ENCODE measurements around the gene FAT2.

The FAT2 gene

DNA sequence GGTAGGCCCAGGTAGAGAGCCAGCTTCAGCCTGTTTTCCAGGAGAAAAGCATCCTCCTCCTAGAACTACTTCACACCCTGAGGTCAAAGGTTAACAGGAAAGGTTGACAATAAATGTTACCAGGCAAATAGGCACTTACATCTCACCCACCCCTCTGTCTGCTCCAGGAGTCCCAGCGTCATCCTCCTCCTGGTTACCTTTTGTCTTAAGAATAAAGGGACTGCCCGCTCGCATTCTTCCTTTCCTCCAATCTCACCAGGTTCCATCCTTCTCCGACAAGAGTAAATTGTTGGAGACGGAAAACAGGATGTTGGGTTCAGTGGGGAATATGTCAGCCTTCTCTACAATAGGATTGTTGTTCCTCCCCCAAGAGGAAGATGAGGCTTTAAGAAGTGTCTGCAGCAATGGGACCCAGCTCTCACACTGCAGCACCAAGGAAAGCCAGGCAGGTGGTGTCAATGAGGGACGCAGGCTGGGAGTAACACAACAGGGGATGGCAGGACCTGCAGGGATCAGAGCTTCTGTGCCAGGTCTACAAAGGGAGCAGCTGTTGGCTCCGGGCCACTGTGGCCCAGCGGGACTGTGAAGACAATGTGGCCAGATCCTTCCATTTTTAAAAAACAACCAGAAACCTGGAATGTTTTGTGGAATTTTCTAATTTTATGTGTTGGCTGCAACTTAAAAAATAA lies 29.0 kb downstream of the FAT2 start:
- Histone ChIP-seq H3K23ac (ENCODE audit: low read length) (no peak overlapping the region), H3K4me2 (ENCODE audit: low read length) (no peak overlapping the region), H3K27me3 (ENCODE audit: insufficient read depth, low read length, poor library complexity) (no peaks in the 10 kb centered on the region), H2BK15ac (replicated peaks; ENCODE audit: low read depth) (no peak overlapping the region), H2BK5ac (ENCODE audit: low read length) (no peak overlapping the region), H4K8ac (ENCODE audit: low read depth, low read length) (no peak overlapping the region), H3K27ac (ENCODE audit: low read depth, low read length) (no peak overlapping the region), H3K18ac (ENCODE audit: low read length) (no peak overlapping the region), H3K9ac (ENCODE audit: low read length) (no peak overlapping the region), H3K4me3 (ENCODE audit: low read length) (no peak overlapping the region), H4K5ac (ENCODE audit: low read length) (no peak overlapping the region), H2BK120ac (ENCODE audit: low read depth, low read length) (no peak overlapping the region), H3K56ac (ENCODE audit: low read length) (no peak overlapping the region), H3K79me1 (ENCODE audit: low read length) (no peaks in the 10 kb centered on the region), H3K36me3 (ENCODE audit: control insufficient read depth, insufficient read depth, low read length) (no peaks in the 10 kb centered on the region), H3K4me1 (ENCODE audit: control insufficient read depth, low read depth, low read length) (no peaks in the 10 kb centered on the region), H2AK5ac (ENCODE audit: low read length) (no peak overlapping the region), H3K4ac (ENCODE audit: low read depth, low read length) (no peak overlapping the region), H3K79me2 (ENCODE audit: control insufficient read depth, insufficient read depth, low read length) (no peaks in the 10 kb centered on the region)
- no peak for DNase-seq
- no CpG with 5 or more reads among the region's 8 CpGs for WGBS (ENCODE audit: extremely low coverage, insufficient coverage, low lambda C conversion rate)

DNA sequence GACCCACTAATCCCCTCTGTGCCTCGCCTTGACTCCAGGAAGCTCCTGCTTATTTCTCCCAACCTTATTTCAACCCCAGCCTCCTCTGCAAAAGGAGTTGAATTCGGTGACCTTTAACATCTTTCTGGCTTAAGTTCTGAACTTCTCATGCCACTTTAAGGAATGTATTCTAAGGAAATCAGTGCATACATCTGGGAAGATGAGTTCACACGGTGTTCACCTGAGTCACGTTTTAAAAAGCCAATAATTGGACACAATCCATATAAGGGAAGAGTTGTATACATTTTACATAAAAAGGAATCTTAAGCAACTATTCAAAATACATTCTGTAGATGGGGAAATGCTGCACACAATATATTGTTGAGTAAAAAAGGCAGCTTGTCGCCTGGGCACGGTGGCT lies 33.2 kb downstream of the FAT2 start:
- Histone ChIP-seq H3K79me1 (ENCODE audit: low read length) (no peaks in the 10 kb centered on the region), H3K4me2 (ENCODE audit: low read length) (no peak overlapping the region), H3K36me3 (ENCODE audit: control insufficient read depth, insufficient read depth, low read length) (no peaks in the 10 kb centered on the region), H3K4me1 (ENCODE audit: control insufficient read depth, low read depth, low read length) (no peaks in the 10 kb centered on the region), H3K9ac (ENCODE audit: low read length) (no peak overlapping the region), H3K56ac (ENCODE audit: low read length) (no peak overlapping the region), H3K27ac (ENCODE audit: low read depth, low read length) (no peak overlapping the region), H2BK15ac (replicated peaks; ENCODE audit: low read depth) (no peak overlapping the region), H2AK5ac (ENCODE audit: low read length) (no peak overlapping the region), H2BK5ac (ENCODE audit: low read length) (no peak overlapping the region), H4K8ac (ENCODE audit: low read depth, low read length) (no peak overlapping the region), H3K4ac (ENCODE audit: low read depth, low read length) (no peak overlapping the region), H4K5ac (ENCODE audit: low read length) (no peak overlapping the region), H3K4me3 (ENCODE audit: low read length) (no peak overlapping the region), H2BK120ac (ENCODE audit: low read depth, low read length) (no peak overlapping the region), H3K18ac (ENCODE audit: low read length) (no peak overlapping the region), H3K27me3 (ENCODE audit: insufficient read depth, low read length, poor library complexity) (no peaks in the 10 kb centered on the region), H3K23ac (ENCODE audit: low read length) (no peak overlapping the region), H3K79me2 (ENCODE audit: control insufficient read depth, insufficient read depth, low read length) (no peaks in the 10 kb centered on the region)
- DNase-seq, result no peak
- no CpG with 5 or more reads among the region's 6 CpGs for WGBS (ENCODE audit: extremely low coverage, insufficient coverage, low lambda C conversion rate)

DNA sequence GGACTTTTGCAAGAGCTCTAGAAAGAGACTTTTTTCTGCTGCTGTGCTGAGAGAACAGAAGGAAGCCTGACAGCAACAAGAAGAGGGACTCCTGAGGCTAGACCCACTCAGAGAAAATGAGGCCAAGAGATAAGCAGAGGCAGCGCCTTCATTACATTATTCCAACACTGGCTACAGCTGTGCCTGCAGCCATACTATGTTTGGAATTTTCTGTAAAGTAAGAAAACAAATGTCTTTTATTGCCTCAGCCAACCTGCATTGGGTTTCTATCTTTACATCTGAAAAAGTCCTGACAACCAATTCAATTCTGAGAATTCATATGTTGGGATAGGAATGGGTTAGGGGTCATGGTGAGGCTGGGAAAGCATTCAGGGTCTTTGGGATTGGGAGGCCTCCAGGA lies 33.7 kb downstream of the FAT2 start:
- no peak overlapping the region for H2BK15ac ChIP-seq (replicated peaks; ENCODE audit: low read depth)
- no peak overlapping the region for H3K9ac ChIP-seq (ENCODE audit: low read length)
- H3K56ac ChIP-seq (ENCODE audit: low read length), result no peak overlapping the region
- no peaks in the 10 kb centered on the region for H3K4me1 ChIP-seq (ENCODE audit: control insufficient read depth, low read depth, low read length)
- no peak overlapping the region for H3K23ac ChIP-seq (ENCODE audit: low read length)
- no peaks in the 10 kb centered on the region for H3K27me3 ChIP-seq (ENCODE audit: insufficient read depth, low read length, poor library complexity)
- H2BK120ac ChIP-seq (ENCODE audit: low read depth, low read length), result no peak overlapping the region
- WGBS (ENCODE audit: extremely low coverage, insufficient coverage, low lambda C conversion rate), result no CpG with 5 or more reads among the region's 1 CpG
- H3K27ac ChIP-seq (ENCODE audit: low read depth, low read length), result no peak overlapping the region
- H2BK5ac ChIP-seq (ENCODE audit: low read length), result no peak overlapping the region
- H3K18ac ChIP-seq (ENCODE audit: low read length), result no peak overlapping the region
- no peak for DNase-seq
- no peak overlapping the region for H3K4ac ChIP-seq (ENCODE audit: low read depth, low read length)
- H4K8ac ChIP-seq (ENCODE audit: low read depth, low read length), result no peak overlapping the region
- H3K4me2 ChIP-seq (ENCODE audit: low read length), result no peak overlapping the region
- H3K79me2 ChIP-seq (ENCODE audit: control insufficient read depth, insufficient read depth, low read length), result no peaks in the 10 kb centered on the region
- no peak overlapping the region for H3K4me3 ChIP-seq (ENCODE audit: low read length)
- no peaks in the 10 kb centered on the region for H3K36me3 ChIP-seq (ENCODE audit: control insufficient read depth, insufficient read depth, low read length)
- no peak overlapping the region for H4K5ac ChIP-seq (ENCODE audit: low read length)
- no peaks in the 10 kb centered on the region for H3K79me1 ChIP-seq (ENCODE audit: low read length)
- no peak overlapping the region for H2AK5ac ChIP-seq (ENCODE audit: low read length)

DNA sequence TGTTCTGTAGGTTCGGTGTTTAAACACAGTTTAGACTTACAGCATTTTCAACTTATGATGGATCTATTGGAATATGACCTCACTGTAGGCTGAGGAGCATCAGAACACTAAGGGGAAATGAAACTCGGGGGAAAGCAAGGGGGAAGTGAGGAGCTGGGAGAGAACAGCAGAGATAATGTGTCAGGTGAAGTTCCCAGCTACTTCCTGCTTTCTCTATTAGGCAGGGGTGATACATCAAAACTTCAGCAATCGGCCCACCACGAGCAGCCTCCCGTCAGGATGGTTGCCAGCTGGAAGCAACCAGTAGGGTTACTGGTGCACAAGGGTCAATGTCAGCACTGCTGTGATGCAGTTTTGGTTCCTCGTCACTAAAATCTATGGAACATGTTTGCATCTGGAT lies 34.3 kb downstream of the FAT2 start:
- Histone ChIP-seq H3K4ac (ENCODE audit: low read depth, low read length) (no peak overlapping the region), H4K8ac (ENCODE audit: low read depth, low read length) (no peak overlapping the region), H3K56ac (ENCODE audit: low read length) (no peak overlapping the region), H2AK5ac (ENCODE audit: low read length) (no peak overlapping the region), H3K27me3 (ENCODE audit: insufficient read depth, low read length, poor library complexity) (no peaks in the 10 kb centered on the region), H3K27ac (ENCODE audit: low read depth, low read length) (no peak overlapping the region), H3K9ac (ENCODE audit: low read length) (no peak overlapping the region), H3K36me3 (ENCODE audit: control insufficient read depth, insufficient read depth, low read length) (no peaks in the 10 kb centered on the region), H2BK120ac (ENCODE audit: low read depth, low read length) (no peak overlapping the region), H3K79me1 (ENCODE audit: low read length) (no peaks in the 10 kb centered on the region), H2BK5ac (ENCODE audit: low read length) (no peak overlapping the region), H2BK15ac (replicated peaks; ENCODE audit: low read depth) (no peak overlapping the region), H3K23ac (ENCODE audit: low read length) (no peak overlapping the region), H3K4me2 (ENCODE audit: low read length) (no peak overlapping the region), H3K79me2 (ENCODE audit: control insufficient read depth, insufficient read depth, low read length) (no peaks in the 10 kb centered on the region), H4K5ac (ENCODE audit: low read length) (no peak overlapping the region), H3K18ac (ENCODE audit: low read length) (no peak overlapping the region), H3K4me3 (ENCODE audit: low read length) (no peak overlapping the region), H3K4me1 (ENCODE audit: control insufficient read depth, low read depth, low read length) (no peaks in the 10 kb centered on the region)
- DNase-seq, result no peak
- WGBS (ENCODE audit: extremely low coverage, insufficient coverage, low lambda C conversion rate), result no CpG with 5 or more reads among the region's 6 CpGs

DNA sequence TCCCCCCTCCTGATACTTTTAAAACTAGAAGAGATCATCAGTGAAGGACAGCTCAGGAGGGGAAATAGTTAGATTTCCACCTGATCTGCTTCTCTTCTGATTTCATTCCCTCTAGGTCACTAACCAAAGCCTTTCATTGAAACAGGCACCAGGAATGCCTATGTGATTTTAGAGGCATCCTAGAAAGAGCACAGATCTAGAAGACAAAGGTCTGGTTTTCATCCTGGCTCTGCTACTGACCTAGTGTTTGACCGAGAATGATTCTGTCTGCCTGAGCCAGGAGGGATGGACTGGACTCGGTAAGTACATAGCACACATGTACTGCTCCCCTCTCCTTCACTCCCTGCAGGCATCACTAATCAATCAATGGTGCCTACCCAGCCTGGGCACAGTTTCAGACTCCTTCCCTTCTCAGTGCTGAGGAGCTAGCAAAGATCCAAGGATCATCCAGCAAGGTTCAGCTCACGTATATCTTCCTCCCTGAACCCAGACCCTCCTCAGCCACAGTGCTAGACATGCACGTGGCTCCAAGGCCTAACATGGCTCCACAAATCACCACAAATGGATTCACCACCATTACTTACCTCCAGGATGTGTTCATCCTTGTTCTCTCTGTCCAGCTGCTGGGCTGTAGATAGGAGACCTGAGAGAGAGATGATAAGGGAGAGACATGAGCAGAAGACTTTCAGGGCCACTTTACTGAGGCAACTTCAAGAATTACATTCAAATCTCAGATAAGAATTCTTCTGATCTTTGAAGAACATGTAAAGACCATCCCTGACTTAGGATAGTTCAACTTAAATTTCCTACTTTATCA lies 35.2 kb downstream of the FAT2 start:
- Histone ChIP-seq H3K4me1 (ENCODE audit: control insufficient read depth, low read depth, low read length) (no peaks in the 10 kb centered on the region), H2AK5ac (ENCODE audit: low read length) (no peak overlapping the region), H2BK15ac (replicated peaks; ENCODE audit: low read depth) (no peak overlapping the region), H3K56ac (ENCODE audit: low read length) (no peak overlapping the region), H3K27ac (ENCODE audit: low read depth, low read length) (no peak overlapping the region), H3K36me3 (ENCODE audit: control insufficient read depth, insufficient read depth, low read length) (no peaks in the 10 kb centered on the region), H2BK5ac (ENCODE audit: low read length) (no peak overlapping the region), H3K18ac (ENCODE audit: low read length) (no peak overlapping the region), H4K5ac (ENCODE audit: low read length) (no peak overlapping the region), H2BK120ac (ENCODE audit: low read depth, low read length) (no peak overlapping the region), H4K8ac (ENCODE audit: low read depth, low read length) (no peak overlapping the region), H3K4ac (ENCODE audit: low read depth, low read length) (no peak overlapping the region), H3K27me3 (ENCODE audit: insufficient read depth, low read length, poor library complexity) (no peaks in the 10 kb centered on the region), H3K4me2 (ENCODE audit: low read length) (no peak overlapping the region), H3K79me1 (ENCODE audit: low read length) (no peaks in the 10 kb centered on the region), H3K4me3 (ENCODE audit: low read length) (no peak overlapping the region), H3K9ac (ENCODE audit: low read length) (no peak overlapping the region), H3K23ac (ENCODE audit: low read length) (no peak overlapping the region), H3K79me2 (ENCODE audit: control insufficient read depth, insufficient read depth, low read length) (no peaks in the 10 kb centered on the region)
- no peak for DNase-seq
- no CpG with 5 or more reads among the region's 4 CpGs for WGBS (ENCODE audit: extremely low coverage, insufficient coverage, low lambda C conversion rate)

All from mesendoderm (in vitro differentiated cells).